ENCODE results near the gene KLK14.
A peak's percentile ranks its signal among the peaks of the same experiment; 100 is the strongest.

KLK14 gene

GRCh38 chr19:51111606-51112005 lies 28.9 kb upstream of the KLK14 start:
- Histone ChIP-seq H3K27ac (no peak overlapping the region), H3K4me3 (no peak overlapping the region)

DNA sequence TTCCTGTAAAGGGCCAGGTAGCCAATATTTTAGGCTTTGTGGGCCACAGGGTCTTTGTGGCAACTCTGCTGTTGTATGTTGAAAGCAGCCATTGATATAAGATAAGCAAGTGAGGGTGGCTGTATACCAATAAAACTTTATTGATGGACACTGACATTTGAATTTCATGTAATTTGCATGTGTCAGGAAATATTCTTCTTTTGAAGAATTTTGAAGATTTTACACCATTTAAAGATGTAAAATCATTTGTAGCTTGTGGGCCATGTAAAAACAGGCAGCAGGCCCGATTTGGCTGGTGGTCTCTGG lies 27.9 kb upstream of the KLK14 start:
- Histone ChIP-seq H3K27ac (no peak overlapping the region), H3K4me3 (no peak overlapping the region)

- Histone ChIP-seq H3K27ac (peak overlapping the region in 14 of 21 experiments; percentile 8 to 90 (median 67)), H3K4me3 (peak overlapping the region; percentile 59 to 85 (median 76))
Measured at GRCh38 chr19:51108805-51109146, 26.1 kb upstream of the KLK14 start.

DNA sequence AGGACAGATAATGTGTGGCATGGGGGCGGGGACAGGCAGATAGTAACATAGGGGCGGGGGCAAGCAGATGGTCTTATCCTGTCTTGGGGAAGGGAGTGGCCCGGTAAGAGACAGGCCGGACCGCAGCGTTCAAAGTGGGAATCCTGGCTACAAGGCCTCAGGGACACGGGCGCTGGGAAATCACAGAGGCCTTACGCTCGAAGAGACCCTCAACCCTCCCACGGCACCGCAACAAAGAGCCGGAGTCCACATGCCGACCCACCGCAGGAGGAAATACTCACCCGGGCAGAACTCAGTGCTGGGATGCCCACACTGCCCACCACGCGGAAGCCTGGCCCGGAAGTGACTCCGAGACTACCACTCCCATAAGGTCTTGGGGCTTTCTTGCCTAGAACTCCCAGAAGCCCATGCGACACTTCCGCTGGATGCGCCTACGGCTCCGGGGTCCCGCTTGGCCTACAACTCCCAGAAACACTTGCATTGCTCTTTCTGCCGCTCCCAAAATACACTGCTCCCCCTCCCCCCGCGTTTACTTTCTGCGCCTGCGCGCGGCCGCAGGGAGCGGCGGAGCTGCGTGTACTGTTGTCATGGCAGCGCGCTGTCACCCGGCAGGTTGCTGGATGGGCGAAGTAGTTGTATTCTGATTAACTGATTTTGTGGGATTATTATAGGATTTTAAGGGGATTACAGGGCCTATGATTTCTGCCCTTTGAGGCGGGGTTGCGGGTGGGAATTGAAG lies 25.5 kb upstream of the KLK14 start, which contains the start of gene CTU1:
CTU1 (minus strand) TSS at position 344 of the 739 bp plus-strand sequence. CDS start 3,840 bp downstream, outside the sequence.
- peak within 1 kb of the TSS; percentile 59 to 85 (median 76) for H3K4me3 ChIP-seq
- H3K27ac ChIP-seq, result peak within 1 kb of the TSS; percentile 49 to 93 (median 81)

DNA sequence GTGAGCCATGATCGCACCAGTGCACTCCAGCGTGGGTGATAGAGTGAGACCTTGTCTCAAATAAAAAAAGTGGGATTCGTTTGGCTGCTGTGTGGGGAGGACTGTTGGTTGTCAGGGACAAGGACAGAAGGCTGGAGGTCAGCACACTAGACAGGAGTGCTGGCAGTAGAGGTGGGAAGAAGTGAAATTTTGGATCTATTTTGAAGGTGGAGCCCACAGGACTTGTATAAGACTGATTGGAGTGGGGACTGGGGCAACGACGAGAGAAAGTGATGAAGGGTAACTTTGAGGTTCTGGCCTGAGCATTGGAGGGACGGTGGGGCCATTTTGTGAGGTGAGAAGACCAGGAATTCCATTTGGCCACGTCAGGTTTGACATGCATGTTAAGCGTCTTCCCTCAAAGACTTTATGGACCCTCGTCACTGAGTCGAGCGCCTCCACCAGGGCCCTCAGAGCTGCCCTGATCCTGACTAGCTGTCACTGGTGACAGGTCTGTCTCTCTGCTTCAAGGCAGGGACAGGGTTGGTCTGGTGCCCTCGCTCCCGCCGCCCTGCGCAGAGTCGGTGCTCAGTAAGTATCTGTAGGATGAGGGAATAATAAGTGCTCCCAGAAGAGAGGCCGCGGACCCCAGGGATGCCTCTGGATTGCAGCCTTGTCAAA lies 24.8 kb upstream of the KLK14 start:
- H3K27ac ChIP-seq, result peak overlapping the region in 20 of 21 experiments; percentile 59 to 93 (median 81)

GRCh38 chr19:51103926-51104341 lies 21.2 kb upstream of the KLK14 start:
- no peak overlapping the region for H3K4me3 ChIP-seq
- no peak overlapping the region for H3K27ac ChIP-seq

More for the DNA sequence above, 24.8 kb upstream of the KLK14 start:
- H3K4me3 ChIP-seq, result peak overlapping the region; percentile 59 to 85 (median 76)

DNA sequence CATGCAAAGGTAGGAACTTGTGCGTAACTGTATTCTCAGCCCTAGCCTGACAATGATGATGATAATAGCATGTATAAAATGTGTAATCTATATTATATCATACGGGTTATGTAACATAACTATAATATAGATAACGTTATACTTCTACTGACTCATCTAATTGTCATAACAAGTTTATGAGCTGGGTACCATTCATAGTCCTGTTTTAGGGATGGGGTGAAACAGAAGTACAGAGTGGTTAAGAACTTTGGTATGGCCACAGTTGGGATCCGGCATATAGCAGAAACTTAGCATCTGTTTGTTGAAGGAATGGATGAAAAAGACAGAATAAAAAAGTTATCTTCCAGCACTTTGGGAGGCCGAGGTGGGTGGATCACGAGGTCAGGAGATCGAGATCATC lies 20.3 kb upstream of the KLK14 start:
- no peak overlapping the region for H3K4me3 ChIP-seq
- no peak overlapping the region for H3K27ac ChIP-seq

DNA sequence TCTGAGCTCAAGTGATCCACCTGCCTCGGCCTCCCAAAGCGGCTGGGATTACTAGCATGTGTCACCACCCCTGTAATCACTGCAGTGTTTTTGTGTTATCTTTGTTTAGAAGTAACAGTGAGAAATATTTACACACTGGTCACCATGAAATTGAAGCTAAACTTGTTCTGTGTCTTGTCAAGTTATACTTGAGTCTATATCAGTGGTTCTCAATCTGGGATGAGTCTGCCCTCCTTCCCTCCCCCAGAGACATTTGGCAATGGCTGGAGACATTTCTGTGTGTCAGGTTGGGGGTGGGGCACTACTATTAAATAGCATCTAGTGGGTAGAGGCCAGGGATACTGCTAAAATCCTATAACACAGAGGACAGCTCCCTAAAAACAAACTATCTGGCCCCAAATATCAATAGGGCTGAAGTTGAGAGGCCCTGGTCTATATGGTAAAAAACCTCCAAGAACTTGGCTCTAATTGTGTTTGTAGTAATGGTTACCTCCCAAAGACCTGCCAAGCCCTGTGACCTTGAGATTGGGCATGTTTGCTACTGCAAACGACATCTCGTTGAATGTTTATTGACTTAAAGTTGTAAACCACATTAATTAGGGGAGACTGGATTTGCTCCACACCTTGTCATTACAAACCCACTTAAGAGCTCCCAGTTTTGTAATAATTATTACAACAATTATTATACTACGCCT lies 18.6 kb upstream of the KLK14 start:
- Histone ChIP-seq H3K4me3 (no peak overlapping the region), H3K27ac (no peak overlapping the region)

DNA sequence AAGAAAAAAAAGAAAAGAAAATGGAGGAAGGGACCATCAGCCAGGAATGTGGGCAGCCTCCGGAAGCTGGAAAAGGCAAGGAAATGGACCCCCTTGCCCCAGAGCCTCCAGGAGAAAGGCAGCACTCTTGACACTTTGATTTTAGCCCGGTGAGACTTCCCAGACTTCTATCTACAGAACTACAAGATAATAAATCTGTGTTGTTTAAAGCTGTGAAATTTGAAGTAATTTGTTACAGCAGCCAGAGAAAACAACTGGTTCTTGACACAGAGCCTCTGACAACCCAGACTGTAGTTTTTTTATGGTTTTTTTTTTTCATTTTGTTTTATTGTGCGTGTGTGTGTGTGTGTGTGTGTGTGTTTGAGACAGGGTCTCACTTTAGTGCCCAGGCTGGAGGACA lies 17.9 kb upstream of the KLK14 start:
- H3K4me3 ChIP-seq, result no peak overlapping the region
- no peak overlapping the region for H3K27ac ChIP-seq

DNA sequence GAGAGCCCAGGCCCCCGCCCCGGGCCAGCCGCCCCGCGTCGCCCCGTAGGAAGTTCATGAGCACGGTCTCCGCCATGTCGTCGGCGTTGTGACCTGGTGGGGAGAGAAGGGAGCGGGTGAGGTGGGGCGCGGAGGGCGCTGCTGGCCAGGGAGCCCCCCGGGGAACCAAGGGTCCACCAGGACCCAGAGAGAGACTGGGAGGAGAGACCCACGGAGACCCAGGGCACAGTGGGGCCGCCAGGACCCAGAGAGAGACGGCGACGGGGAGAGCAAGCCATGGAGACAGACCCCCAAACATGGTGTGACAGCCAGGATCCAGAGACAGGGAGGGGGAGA lies 16.3 kb upstream of the KLK14 start:
- peak overlapping the region in 2 of 21 experiments; percentile 11 to 57 for H3K27ac ChIP-seq
- no peak overlapping the region for H3K4me3 ChIP-seq

GRCh38 chr19:51098365-51099046 lies 15.8 kb upstream of the KLK14 start:
- Histone ChIP-seq H3K27ac (peak overlapping the region in 1 of 21 experiments; percentile 57), H3K4me3 (no peak overlapping the region)

- no peak overlapping the region for H3K27ac ChIP-seq
- no peak overlapping the region for H3K4me3 ChIP-seq
Measured at GRCh38 chr19:51097796-51098195, 15.1 kb upstream of the KLK14 start.

DNA sequence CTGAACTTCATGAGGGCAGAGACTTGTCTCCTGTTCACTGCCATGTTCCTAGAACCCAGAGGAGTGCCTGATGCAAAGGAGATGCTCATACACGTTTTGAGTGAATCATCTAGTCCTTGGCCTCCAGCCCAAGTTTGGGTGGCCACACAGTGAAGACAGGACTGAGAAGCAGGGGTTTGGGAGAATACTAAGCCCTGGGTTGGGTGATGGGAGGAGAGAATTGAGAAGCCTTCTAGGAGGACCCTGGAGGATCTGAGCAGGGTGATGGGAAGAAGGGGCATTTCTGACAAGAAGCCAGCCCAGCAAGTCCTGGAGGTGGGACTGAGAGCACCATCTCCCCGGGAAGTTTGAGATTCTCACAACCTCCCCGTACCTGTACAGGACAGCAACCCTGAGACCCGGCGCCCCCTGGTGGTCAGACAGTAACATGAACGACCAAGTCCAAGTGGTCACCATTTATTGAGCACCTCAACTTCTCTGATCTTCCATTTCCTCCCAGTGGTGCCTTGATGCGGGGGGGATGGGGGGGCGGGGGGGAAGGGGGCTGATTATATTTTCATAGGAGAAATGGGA lies 14.6 kb upstream of the KLK14 start:
- Histone ChIP-seq H3K27ac (peak overlapping the region in 1 of 21 experiments; percentile 26), H3K4me3 (no peak overlapping the region)

- H3K27ac ChIP-seq, result no peak overlapping the region
Measured at GRCh38 chr19:51096473-51097165, 13.9 kb upstream of the KLK14 start.

GRCh38 chr19:51094696-51095279 lies 12.1 kb upstream of the KLK14 start:
- Histone ChIP-seq H3K4me3 (no peak overlapping the region), H3K27ac (peak overlapping the region in 1 of 21 experiments; percentile 22)

More at GRCh38 chr19:51096473-51097165, 13.9 kb upstream of the KLK14 start:
- no peak overlapping the region for H3K4me3 ChIP-seq

DNA sequence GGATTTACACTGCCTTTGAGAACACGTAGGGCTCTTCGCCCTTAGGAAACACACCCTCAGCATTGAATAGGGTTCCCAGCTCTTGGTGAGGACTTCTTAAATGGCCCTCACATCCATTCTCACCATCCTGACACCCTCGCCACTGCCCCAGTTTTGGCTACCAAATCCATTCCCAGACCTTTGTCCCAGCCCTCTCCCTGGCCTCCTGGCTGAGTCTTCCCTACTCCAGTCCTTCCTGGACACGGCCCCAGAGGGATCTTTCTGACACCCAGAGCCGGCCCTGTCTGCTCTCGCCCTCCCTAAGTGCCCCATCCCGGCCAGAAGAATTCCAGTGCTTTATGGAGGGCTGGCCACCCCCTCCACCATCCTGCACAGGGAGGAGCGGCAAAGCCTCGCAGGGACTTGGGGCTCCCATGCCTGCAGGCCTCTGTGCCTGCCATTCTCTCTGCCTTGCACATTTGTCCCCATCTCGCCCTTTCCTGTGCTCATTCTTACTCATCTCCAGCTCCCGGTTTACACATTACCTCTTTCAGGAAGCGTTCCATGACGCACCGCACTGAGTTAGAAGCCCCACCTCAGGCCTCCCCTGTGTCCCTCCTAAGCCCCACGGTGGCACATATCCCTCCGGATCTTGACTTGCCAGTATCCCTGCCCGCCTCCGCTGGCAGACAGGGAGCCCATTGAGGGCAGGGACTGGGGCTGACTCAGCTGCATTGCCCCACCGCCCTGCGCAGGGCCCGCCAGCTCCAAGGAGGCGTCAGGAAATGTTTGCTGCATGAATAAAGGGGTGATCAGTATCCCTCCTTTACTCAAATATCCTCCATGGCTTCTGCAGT lies 11.0 kb upstream of the KLK14 start:
- Histone ChIP-seq H3K27ac (peak overlapping the region in 3 of 21 experiments; percentile 42 to 72 (median 42)), H3K4me3 (no peak overlapping the region)

DNA sequence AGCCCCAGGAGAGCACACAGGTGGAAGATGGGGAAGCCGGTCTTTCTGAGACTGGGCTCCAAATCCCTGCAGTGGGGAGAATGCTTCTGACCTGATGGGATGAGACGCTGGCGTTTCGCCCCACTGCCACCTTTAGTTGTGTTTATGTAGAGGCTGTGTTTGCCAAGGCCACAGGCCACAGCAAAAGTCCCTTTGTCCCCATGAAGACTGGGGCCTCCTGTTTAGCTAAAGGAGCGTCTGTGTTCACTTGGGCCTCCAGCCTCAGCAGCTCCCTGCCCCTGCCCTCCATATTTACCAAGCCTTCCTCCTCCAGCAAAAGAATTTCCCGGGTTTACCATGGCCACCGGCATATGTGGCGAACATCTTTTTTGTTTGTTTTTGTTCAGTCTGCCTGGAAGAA lies 10.4 kb upstream of the KLK14 start:
- H3K4me3 ChIP-seq, result no peak overlapping the region
- H3K27ac ChIP-seq, result peak overlapping the region in 5 of 21 experiments; percentile 17 to 72 (median 42)

Data from skin epidermis (tissue), 12 donors.